ENCODE results near the gene ZNF287.

DNA sequence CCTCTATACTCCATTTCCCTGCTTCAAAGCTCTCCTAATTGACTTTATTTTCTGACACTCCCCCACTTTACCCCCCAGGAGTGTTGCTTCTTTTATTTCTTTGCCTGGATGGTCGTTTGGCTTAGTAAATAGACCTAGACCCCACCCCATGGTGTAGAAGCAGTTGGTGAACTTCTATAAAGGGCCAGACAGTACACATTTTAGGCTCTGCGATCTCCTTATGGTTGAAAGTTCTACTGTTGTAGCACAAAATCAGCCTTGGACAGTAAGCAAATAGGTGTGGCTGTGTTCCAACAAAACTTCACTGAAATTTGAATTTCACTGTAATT, 31.9 kb downstream of the ZNF287 start:
- no peak for TF ChIP-seq EZH2 (IDR thresholded peaks at IDR 0.05; ENCODE audit: low read depth)
- TF ChIP-seq, protein P1, sequence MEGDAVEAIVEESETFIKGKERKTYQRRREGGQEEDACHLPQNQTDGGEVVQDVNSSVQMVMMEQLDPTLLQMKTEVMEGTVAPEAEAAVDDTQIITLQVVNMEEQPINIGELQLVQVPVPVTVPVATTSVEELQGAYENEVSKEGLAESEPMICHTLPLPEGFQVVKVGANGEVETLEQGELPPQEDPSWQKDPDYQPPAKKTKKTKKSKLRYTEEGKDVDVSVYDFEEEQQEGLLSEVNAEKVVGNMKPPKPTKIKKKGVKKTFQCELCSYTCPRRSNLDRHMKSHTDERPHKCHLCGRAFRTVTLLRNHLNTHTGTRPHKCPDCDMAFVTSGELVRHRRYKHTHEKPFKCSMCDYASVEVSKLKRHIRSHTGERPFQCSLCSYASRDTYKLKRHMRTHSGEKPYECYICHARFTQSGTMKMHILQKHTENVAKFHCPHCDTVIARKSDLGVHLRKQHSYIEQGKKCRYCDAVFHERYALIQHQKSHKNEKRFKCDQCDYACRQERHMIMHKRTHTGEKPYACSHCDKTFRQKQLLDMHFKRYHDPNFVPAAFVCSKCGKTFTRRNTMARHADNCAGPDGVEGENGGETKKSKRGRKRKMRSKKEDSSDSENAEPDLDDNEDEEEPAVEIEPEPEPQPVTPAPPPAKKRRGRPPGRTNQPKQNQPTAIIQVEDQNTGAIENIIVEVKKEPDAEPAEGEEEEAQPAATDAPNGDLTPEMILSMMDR (conservative IDR thresholded peaks at IDR 0.05) = 0 out of 2 replicates have a peak, but pooled peaks have one; percentile 7

All from PC-9 (cell line).